OCI-LY3 (cell line): Measurements from ENCODE around the gene EIF3A.

Source experiments
- CTCF ChIP-seq: fragments of 200-600, 300-600 bp; sonication (generic); IDR thresholded peaks from 2 replicates; pipeline ENCODE4 v1.5.1; 2014; ENCODE audit warnings: antibody characterized with exemption, low read length, low read depth
- EZH2phosphoT487 ChIP-seq: fragments of 200-600 bp; shearing (Covaris generic); IDR thresholded peaks from 2 replicates; pipeline ENCODE4 v1.6.1; 2018; ENCODE audit warnings: antibody characterized with exemption, mixed run types, low read depth

- TF ChIP-seq CTCF (no peak), EZH2phosphoT487 (no peak)
Observed at GRCh38 chr10:118990326-118990725, 90.3 kb downstream of the EIF3A start.
